ENCODE measurements around the gene LPCAT2. TPM values are rescaled to one million over a fixed set of nuclear protein-coding genes. Genes with fewer than 3 reads are reported as not detected.
A peak's percentile ranks its signal among the peaks of the same experiment; 100 is the strongest.

The LPCAT2 gene
- total and polyA plus RNA-seq, 2 of the 8 experiments (the other 6 are each of a cell fraction or from before 2014, with no cell fraction given): 2.2 to 10.6 TPM

DNA sequence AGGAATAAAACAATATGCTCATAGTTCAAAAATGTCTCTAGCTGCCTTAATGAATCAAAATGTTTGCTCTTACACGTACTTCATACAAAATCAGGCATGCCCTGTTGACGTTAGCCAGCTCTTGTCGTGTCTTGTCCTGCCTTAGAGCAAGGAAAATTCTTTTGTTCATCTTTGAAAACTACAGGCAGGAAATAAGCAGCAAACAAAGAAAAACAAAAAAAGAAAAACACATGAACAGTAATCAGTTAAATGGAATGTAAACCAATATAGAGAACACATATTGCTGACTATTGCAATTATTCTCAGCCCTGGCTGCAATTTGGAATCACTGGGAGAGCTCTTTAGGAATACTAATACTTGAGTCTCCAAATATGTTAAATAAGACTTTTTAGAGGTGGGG lies 59.3 kb downstream of the LPCAT2 start:
- H3K27me3 ChIP-seq (replicated peaks in 1 of 4; ENCODE audit: control insufficient read depth in 3 of 4, extremely low read depth in 1 of 4, insufficient read depth in 3 of 4, low read length in 3 of 4): no peaks in the 10 kb centered on the region
- H2BK20ac ChIP-seq (ENCODE audit: low read length): no peak overlapping the region
- H3K18ac ChIP-seq (ENCODE audit: extremely low read depth, low read length): no peak overlapping the region
- no peak overlapping the region for H3K4me3 ChIP-seq (ENCODE audit: extremely low read depth in 1 of 4, insufficient read depth in 2 of 4, low read depth in 3 of 4, low read length in 4 of 4)
- H3K36me3 ChIP-seq (ENCODE audit: control insufficient read depth in 2 of 4, insufficient read depth in 4 of 4, low read length in 3 of 4): no peaks in the 10 kb centered on the region
- no peak overlapping the region for H4K5ac ChIP-seq (ENCODE audit: insufficient read length, low read depth, low read length)
- no peaks in the 10 kb centered on the region for H3K79me1 ChIP-seq (ENCODE audit: low read depth, low read length)
- H2BK15ac ChIP-seq (ENCODE audit: low read length): no peak overlapping the region
- no peak for TF ChIP-seq CEBPB (IDR thresholded peaks at IDR 0.05; ENCODE audit: low read depth, low read length)
- peak; percentile 28; the same call in 1 of the 2 replicates for TF ChIP-seq MAFK (IDR thresholded peaks at IDR 0.05; ENCODE audit: low read depth, low read length)
- no peak overlapping the region for H3K27ac ChIP-seq (ENCODE audit: low read depth, low read length)
- no peak overlapping the region for H3K9ac ChIP-seq (replicated peaks in 1 of 4; ENCODE audit: extremely low read depth in 1 of 4, low read depth in 3 of 4, low read length in 3 of 4)
- H3K79me2 ChIP-seq (ENCODE audit: control insufficient read depth in 1 of 2, insufficient read depth in 2 of 2, low read length in 2 of 2): no peaks in the 10 kb centered on the region
- H3K4me1 ChIP-seq (replicated peaks in 1 of 4; ENCODE audit: control insufficient read depth in 3 of 4, insufficient read depth in 4 of 4, low read length in 3 of 4): no peaks in the 10 kb centered on the region
- H3K56ac ChIP-seq (replicated peaks; ENCODE audit: insufficient read length, low read depth, low read length): no peak overlapping the region
- H2AFZ ChIP-seq (ENCODE audit: low read length): no peak overlapping the region
- no peak overlapping the region for H4K91ac ChIP-seq (replicated peaks; ENCODE audit: insufficient read length, low read length)
- H3K23ac ChIP-seq (ENCODE audit: insufficient read length): no peak overlapping the region
- H3K4me2 ChIP-seq (ENCODE audit: insufficient read depth in 1 of 2, low read depth in 2 of 2, low read length in 2 of 2): no peak overlapping the region
- no peak overlapping the region for H2AK5ac ChIP-seq (ENCODE audit: low read depth, low read length)
- no peak overlapping the region for H2BK12ac ChIP-seq (ENCODE audit: low read depth, low read length)
- no peak overlapping the region for H3K4ac ChIP-seq (replicated peaks; ENCODE audit: insufficient read length, low read depth, low read length)
- H3K14ac ChIP-seq (ENCODE audit: insufficient read length): no peak overlapping the region
- H4K20me1 ChIP-seq (replicated peaks in 1 of 2; ENCODE audit: control insufficient read depth in 1 of 2, insufficient read depth in 2 of 2, low read length in 2 of 2): no peaks in the 10 kb centered on the region
- ChIA-PET CTCF (ENCODE audit: partially characterized antibody) (interaction anchor here (1.1 kb wide), 1 partner anchor 71 kb away, joined by 3 read pairs; no protein-coding TSS in a partner anchor), POLR2A (ENCODE audit: partially characterized antibody) (no interaction called here)
- no peaks in the 10 kb centered on the region for H3K23me2 ChIP-seq (ENCODE audit: low read depth, low read length)
- no peak overlapping the region for H4K8ac ChIP-seq (ENCODE audit: extremely low read depth, insufficient read depth, low read length)
- FAIRE-seq (no peak), DNase-seq (ENCODE audit: low read depth in 1 of 2, low spot score in 2 of 2) (no peak)
- H3K9me3 ChIP-seq (ENCODE audit: insufficient read depth in 2 of 2, low read depth in 1 of 2, low read length in 1 of 2): no peaks in the 10 kb centered on the region
- WGBS, 2 experiments (ENCODE audit: extremely low coverage in 1 of 2, insufficient coverage in 1 of 2, insufficient read length in 1 of 2, insufficient replicate concordance in 2 of 2, low coverage in 1 of 2, low lambda C conversion rate in 2 of 2, missing lambda C conversion rate in 1 of 2): 95% methylated on average over 3 of the region's 3 CpGs; no CpG with 5 or more reads in 1 of the 2 experiments
- H2BK120ac ChIP-seq (replicated peaks; ENCODE audit: low read depth, low read length): no peak overlapping the region
- no peak overlapping the region for H2BK5ac ChIP-seq (ENCODE audit: low read depth, low read length)
